GM21390 (cell line): ENCODE data around the gene TICAM2.
A peak's percentile ranks its signal among the peaks of the same experiment; 100 is the strongest.

Source experiments
- ATAC-seq: cut with Tn5 transposase; IDR thresholded peaks from one replicate; pipeline ENCODE4 v1.9.1; 2021; ENCODE audit not compliant: unreplicated experiment

Gene TICAM2

GRCh38 chr5:115573133-115573532 lies 29.1 kb downstream of the TICAM2 start:
- no peak for ATAC-seq

- no peak for ATAC-seq
Measured at GRCh38 chr5:115571441-115571878, 30.8 kb downstream of the TICAM2 start.

GRCh38 chr5:115568668-115569067 lies 33.6 kb downstream of the TICAM2 start:
- no peak for ATAC-seq

DNA sequence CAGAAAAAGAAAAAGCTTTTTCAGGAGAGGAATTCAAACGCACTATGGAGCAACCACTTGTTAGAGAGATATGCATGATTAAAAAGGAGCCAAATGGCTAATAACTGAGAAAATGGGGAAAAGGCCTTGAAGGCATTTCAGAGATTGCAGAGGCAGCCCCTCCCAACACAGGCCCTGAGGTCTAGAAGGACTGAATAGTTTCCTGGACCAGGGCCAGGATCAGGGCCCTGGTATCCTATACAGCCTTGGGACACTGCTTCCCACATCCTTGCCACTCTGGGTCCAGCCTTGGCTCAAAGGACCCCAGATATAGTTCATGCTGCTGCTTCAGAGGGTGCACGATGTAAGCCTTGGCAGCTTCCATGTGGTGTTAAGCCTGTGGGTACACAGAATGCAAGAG lies 37.0 kb downstream of the TICAM2 start:
- ATAC-seq = no peak

GRCh38 chr5:115561176-115561575 lies 41.1 kb downstream of the TICAM2 start:
- no peak for ATAC-seq

DNA sequence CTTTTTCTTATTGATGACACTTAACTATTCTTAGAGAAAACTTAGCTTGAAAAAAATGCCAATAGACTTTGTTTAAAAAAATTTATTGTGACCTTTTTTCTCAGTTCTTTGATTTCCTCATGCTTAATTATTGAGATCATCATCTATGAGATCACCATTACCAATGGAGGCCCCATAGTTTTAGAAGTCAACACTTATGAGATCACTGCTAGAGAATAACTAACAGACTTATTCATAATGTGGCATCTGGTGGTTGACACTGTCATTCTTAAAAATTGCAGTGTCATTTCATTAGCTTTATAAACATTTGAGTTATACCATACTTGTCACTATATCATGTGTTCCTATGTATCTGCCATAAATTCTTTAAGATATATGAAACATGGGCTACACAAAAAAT lies 42.8 kb downstream of the TICAM2 start:
- no peak for ATAC-seq

- ATAC-seq = no peak
Measured at GRCh38 chr5:115558388-115558956, 43.8 kb downstream of the TICAM2 start.

DNA sequence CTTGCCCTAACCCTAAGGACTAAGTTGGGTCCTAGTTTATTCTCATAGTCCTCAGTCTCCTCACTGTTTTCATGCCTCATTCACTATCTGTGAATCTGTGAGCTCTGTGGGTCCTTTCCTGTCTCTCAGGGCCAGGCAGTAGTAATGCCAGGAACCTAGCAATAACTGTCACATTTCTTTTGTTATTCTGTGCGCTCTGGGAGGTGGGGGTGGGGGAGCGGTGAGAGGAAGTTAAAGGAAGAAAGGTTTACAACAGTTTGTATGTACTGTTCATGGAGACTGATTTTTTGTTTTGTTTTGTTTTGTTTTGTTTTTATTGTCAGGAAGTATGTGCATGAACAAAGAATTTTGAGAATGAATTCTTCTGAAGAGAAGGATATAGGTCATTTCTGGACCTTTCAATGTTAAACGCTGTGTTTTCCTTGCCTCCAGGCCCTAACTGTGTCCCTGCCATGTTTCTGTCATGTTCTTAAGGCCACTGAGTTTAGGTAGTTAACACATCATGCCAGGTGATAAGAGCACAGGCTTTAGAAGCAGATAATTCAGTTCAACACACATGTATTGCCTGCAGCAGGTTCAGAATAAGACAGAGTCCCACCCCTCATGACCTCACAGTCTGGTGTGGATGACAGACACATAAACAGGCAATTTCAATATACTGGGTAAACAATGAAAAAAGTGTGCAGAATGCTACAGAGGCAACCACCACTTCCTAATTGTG lies 44.5 kb downstream of the TICAM2 start:
- no peak for ATAC-seq

GRCh38 chr5:115556276-115556675 lies 46.0 kb downstream of the TICAM2 start:
- no peak for ATAC-seq

DNA sequence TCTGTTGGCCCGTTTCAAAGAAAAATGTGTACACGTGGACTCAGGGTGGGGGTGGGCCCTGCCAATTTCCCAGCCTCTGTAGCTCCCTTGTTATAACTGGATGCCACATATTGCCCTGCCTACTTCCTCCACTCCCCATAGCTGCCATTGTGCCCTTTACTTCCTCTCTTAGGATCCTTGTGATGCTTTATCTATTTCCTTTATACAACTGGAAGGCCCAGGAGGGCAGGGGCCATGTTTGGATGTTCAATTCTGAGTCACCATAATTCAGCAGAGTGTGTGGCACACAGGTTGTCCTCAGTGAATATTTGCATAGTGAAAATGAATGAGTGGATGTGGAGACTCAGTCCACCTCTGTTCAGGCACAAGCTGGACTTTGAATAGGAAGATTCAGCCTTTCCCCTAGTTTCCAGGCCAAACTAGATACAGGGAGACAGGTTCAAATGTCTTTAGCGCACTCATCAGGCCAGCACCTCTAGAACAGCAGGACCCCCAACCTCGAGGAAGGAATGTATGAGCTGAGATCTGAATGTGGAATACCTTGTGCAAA lies 47.1 kb downstream of the TICAM2 start:
- ATAC-seq = no peak

GRCh38 chr5:115553082-115553481 lies 49.2 kb downstream of the TICAM2 start:
- ATAC-seq = no peak

- ATAC-seq = no peak
Measured at GRCh38 chr5:115551415-115551814, 50.9 kb downstream of the TICAM2 start.

GRCh38 chr5:115549154-115549553 lies 53.1 kb downstream of the TICAM2 start:
- ATAC-seq = no peak

DNA sequence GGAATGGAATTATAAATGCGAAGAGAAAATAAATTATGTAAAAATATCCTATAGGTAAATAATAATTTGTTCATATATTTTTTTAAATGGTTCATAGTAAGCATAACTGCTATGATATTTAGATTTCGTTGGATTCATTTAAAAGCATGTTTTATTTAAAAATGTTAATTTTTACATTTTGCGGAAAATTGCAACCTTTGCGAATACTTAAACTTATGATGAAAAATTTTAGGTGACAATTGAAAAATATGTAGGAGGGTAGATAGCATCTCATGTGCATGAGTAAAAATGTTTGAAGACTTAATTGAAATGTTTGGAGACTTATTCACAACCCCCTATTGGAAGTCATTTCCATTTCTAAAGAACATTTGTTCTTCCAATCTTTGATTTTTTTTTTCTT lies 53.6 kb downstream of the TICAM2 start:
- ATAC-seq = no peak

DNA sequence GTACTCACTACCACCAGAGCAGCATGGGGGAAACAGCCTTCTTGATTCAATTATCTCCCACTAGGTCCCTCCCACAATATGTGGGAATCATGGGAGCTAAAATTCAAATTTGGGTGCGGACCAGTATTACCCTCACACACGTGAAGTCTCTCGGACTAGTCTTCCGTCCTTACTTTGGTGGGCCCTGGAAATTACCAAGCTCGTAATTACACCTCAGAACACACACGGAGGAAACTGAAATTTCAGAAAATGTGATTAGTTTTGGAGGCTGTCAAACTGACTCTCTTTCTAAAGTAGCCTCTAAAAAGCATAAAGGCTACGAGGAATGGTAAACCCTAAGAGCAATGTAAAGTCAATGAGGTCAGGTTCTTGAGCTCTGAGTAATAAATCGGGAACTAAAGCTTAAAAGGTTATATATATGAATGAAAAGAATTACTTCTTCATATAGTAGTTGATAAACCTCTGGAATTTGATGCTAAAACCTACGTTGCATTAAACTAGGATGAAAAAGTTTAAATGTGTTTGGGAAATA lies 56.9 kb downstream of the TICAM2 start:
- no peak for ATAC-seq

DNA sequence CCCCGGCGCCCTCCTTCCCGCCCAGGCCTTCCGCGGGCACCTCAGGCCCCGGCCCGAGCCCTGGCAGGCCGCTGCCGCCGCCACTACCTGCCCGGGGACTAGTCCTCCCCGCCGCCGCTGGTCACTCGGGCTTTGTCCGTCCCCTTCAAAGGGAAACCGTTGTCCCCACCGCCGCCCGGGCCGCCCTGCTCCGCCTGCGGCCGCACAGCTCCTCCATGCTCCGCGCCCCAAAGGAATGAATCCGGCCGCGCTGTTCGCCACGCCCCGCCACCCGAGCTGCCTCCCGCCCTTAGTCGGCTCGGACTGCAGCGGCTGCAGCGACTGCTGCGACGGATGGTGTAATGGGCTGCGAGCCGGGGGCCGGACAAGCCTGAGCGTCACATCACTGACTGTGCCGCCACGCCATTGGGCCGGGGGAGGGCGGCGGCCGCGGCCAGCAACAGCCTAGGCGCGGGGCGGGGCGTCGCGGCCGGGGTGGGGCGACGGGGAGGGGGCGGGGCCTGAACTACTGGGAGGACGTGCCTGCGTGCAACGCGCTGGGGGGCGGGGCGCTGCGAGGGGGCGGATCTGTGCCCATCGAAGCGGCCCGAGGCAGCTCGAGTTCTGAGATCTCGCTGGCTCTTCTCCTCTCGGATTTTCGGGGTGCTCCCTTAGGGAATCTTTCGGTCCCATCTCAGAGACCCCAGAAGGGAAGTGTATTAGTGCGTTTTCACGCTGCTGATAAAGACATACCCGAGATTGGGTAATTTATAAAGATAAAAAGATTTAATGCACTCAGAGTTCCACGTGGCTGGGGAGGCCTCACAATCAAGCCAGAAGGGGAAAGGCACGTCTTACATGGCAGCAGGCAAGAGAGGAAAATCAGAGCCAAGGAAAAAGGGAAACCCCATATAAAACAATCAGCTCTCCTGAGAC lies 57.6 kb downstream of the TICAM2 start, which contains the start of gene FEM1C:
TSS of gene FEM1C (minus strand) at position 340 of the 915 bp plus-strand sequence. CDS start 1,282 bp downstream, outside the sequence.
- peak; percentile 96 for ATAC-seq

DNA sequence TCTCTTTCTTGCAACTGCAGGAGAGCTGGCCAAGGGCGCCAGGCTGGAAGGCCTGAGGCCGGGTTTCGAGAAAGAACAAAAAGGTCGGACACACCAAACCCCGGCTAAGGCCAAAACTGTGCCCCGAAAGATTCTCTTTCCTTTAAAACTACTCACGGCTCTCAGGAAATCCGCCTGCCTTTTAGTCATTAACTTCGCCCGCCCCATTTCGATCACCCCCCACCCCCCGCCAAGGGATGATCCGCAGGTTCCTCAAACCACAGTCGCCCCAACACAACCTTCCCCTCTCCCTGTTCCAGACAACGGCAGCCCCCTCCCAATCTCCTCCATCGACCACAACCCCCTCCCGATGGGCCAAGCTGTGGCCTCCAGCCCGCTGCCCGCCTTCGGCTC lies 58.2 kb downstream of the TICAM2 start:
- ATAC-seq = peak; percentile 6

DNA sequence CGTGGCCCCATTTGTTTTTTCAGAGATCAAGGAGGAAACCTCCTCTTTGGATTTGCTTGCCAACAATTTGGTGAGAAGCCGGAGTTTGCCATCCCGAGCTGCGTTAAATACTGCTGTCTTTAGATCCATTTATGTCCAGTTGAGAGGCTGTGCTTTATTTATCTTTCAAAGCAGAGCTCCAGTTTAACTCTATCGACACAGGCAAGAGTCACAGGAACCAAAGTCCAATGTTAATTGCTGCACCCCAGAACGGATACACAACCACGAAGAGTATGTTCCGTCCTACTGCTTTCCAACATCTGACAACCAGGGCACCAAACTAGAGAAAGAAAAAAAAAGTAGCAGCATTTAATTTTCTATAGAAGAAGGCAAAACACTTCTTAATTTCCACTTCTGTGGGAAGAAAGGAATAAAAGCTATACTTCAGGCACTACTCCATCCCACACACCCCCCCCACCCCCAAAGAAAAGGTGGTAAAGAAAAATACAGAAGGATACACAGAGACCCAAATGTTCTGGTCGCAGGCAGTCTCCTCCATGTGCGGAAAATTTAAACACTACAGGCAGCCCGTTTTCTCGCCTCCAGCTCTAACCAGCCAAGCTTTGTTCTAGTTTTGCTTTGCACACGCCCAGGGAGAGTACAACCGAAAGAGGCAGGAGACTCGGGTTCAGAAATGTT lies 58.8 kb downstream of the TICAM2 start:
- peak; percentile 37 for ATAC-seq

DNA sequence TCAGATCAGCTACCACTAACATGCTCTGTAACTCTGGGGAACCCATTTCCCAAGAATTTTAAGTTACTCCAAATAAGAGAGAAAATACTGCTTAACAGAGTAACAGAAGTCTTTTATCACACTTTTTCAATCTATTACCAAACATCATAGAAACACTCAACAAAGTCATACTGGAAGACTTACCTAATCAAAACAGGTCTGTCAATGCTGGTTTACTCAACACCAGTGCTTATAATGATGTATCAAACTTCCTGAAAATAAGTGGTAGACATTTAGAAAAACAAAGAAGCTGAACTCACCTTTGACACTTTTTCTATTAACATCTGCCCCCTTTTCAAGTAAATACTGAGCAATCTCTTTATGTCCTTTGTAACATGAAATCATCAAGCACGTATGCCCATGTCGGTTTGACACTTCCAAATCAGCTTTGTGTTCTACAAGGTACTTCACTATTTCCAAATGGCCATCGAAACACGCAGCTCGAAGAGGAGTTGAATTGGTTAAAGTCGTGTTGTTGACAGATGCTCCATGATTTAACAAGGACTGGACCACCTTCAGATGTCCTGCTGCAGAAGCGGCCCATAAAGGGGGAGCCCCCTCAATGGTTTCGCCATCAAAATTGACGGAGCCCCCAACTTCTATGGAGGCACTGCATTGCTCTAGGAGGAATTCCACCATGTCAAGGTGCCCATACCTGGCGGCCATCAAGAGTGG lies 59.5 kb downstream of the TICAM2 start:
- ATAC-seq = no peak

DNA sequence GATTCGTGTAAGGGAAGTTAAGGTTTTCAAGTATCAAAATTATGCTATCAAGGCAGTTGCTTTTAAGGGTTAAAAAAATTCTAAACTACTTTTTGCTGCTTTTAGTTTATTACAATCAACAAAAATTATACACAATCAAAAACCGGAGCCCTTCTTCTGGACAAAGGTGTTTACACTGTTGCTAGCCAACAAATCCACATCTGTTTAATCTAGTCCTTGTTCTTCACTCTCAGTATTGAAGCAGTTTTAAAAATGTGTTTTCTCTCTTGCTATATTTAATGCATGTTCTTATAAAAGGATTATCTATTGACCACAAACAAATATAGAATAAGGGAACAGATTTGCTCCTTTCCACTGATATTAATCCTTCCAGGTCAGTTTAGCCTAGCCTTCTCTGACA lies 60.2 kb downstream of the TICAM2 start:
- ATAC-seq = no peak
